ENCODE measurements around the gene ABHD2. TPM values are rescaled to one million over a fixed set of nuclear protein-coding genes. Genes with fewer than 3 reads are reported as not detected.

The ABHD2 gene
- total RNA-seq, 1 experiment from 2014 or later: 29.7 TPM

DNA sequence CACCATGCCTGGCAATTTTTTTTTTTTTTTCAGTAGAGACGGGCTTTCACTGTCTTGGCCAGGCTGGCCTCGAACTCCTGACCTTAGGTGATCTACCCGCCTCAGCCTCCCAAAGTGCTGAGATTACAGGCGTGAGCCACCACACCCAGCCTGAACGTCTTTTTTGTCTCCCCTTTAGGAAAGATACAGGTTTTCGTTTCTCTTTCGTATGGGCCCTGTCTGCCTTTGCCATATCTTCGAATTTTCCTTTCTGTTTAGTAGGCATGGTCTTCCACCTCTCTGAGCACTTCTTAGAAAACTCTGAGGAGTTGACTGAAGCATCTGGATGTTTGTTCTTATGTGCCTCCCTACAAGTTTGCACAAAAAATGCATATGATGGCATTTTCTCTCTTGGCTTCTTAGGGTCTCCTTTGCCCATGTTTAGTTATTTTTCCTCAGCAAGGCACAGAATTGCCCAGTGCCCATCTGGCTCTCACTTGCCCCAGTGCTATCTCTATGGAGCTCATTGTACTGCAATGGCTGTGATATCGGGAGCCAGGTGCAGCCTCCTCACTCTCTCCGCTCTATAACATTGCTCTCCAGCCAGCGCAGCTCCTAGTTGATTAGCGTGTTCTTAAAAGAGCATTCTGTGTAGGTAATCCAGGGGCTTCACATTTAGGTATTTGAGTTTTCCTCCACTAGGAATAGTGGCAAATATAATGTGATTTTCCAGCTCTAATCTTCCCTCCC is 48.0 kb downstream of the ABHD2 start:
- no peak overlapping the region; the same call in 1 of the 2 replicates for H3K27ac Mint-ChIP-seq
- H3K36me3 Mint-ChIP-seq: no peaks in the 10 kb centered on the region
- no peaks in the 10 kb centered on the region; the same call in 1 of the 2 replicates for H3K4me1 Mint-ChIP-seq
- no peaks in the 10 kb centered on the region for H3K27me3 Mint-ChIP-seq (ENCODE audit: low read depth)
- no peak for ATAC-seq
- ChIA-PET POLR2A (no interaction called here), CTCF (interaction anchor here (1.0 to 1.3 kb wide), 2 partner anchors 13 to 42 kb away, joined by 3 read pairs; no protein-coding TSS in a partner anchor)
- no peak for TF ChIP-seq ZNF396 (CRISPR knock-in tag; IDR thresholded peaks at IDR 0.05; ENCODE audit: borderline replicate concordance)
- no peak for TF ChIP-seq IRF2 (CRISPR knock-in tag; IDR thresholded peaks at IDR 0.05; ENCODE audit: borderline replicate concordance, low read depth)
- no peak for TF ChIP-seq NR2C2 (CRISPR knock-in tag; IDR thresholded peaks at IDR 0.05)
- TF ChIP-seq MXD4 (CRISPR knock-in tag; IDR thresholded peaks at IDR 0.05; ENCODE audit: borderline replicate concordance): no peak
- TF ChIP-seq, protein P1, sequence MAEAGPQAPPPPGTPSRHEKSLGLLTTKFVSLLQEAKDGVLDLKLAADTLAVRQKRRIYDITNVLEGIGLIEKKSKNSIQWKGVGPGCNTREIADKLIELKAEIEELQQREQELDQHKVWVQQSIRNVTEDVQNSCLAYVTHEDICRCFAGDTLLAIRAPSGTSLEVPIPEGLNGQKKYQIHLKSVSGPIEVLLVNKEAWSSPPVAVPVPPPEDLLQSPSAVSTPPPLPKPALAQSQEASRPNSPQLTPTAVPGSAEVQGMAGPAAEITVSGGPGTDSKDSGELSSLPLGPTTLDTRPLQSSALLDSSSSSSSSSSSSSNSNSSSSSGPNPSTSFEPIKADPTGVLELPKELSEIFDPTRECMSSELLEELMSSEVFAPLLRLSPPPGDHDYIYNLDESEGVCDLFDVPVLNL (CRISPR knock-in tag; IDR thresholded peaks at IDR 0.05; ENCODE audit: borderline replicate concordance, low read depth): no peak
- TF ChIP-seq, protein P2, sequence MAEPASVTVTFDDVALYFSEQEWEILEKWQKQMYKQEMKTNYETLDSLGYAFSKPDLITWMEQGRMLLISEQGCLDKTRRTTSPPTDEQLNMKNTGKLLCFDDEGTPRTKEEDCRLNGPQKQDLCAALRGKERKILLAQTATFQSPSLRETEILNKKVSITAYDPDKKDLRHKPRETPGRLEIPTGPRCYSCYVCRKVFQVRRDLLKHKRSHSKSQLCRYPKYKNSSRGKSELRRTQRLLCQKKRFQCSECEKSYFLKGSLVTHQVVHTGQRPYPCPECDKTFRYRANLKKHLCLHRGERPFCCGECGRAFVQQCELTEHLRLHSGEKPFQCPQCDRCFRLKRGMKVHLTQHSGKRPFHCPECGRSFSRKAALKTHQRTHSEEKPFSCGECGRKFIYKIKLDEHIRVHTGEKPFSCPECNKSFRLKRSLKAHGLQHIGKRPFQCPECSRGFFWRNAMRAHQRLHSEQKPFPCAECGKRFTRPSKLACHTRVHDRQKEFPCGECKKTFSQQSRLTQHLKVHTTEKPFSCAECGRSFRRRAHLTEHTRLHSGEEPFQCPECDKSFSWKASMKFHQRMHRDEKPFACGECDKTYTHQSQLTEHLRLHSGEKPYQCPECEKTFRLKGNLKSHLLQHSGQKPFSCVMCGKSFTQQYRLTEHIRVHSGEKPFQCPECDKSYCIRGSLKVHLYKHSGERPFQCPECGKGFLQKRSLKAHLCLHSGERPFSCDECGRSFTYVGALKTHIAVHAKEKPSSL (CRISPR knock-in tag; conservative IDR thresholded peaks at IDR 0.05): no peak
- TF ChIP-seq, protein P3, sequence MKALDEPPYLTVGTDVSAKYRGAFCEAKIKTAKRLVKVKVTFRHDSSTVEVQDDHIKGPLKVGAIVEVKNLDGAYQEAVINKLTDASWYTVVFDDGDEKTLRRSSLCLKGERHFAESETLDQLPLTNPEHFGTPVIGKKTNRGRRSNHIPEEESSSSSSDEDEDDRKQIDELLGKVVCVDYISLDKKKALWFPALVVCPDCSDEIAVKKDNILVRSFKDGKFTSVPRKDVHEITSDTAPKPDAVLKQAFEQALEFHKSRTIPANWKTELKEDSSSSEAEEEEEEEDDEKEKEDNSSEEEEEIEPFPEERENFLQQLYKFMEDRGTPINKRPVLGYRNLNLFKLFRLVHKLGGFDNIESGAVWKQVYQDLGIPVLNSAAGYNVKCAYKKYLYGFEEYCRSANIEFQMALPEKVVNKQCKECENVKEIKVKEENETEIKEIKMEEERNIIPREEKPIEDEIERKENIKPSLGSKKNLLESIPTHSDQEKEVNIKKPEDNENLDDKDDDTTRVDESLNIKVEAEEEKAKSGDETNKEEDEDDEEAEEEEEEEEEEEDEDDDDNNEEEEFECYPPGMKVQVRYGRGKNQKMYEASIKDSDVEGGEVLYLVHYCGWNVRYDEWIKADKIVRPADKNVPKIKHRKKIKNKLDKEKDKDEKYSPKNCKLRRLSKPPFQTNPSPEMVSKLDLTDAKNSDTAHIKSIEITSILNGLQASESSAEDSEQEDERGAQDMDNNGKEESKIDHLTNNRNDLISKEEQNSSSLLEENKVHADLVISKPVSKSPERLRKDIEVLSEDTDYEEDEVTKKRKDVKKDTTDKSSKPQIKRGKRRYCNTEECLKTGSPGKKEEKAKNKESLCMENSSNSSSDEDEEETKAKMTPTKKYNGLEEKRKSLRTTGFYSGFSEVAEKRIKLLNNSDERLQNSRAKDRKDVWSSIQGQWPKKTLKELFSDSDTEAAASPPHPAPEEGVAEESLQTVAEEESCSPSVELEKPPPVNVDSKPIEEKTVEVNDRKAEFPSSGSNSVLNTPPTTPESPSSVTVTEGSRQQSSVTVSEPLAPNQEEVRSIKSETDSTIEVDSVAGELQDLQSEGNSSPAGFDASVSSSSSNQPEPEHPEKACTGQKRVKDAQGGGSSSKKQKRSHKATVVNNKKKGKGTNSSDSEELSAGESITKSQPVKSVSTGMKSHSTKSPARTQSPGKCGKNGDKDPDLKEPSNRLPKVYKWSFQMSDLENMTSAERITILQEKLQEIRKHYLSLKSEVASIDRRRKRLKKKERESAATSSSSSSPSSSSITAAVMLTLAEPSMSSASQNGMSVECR (CRISPR knock-in tag; IDR thresholded peaks at IDR 0.05; ENCODE audit: borderline replicate concordance): no peak
- no peak for TF ChIP-seq PRRX2 (CRISPR knock-in tag; IDR thresholded peaks at IDR 0.05)
- no peak for TF ChIP-seq NFATC4 (CRISPR knock-in tag; IDR thresholded peaks at IDR 0.05)
- TF ChIP-seq, protein P4, sequence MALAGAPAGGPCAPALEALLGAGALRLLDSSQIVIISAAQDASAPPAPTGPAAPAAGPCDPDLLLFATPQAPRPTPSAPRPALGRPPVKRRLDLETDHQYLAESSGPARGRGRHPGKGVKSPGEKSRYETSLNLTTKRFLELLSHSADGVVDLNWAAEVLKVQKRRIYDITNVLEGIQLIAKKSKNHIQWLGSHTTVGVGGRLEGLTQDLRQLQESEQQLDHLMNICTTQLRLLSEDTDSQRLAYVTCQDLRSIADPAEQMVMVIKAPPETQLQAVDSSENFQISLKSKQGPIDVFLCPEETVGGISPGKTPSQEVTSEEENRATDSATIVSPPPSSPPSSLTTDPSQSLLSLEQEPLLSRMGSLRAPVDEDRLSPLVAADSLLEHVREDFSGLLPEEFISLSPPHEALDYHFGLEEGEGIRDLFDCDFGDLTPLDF (CRISPR knock-in tag; IDR thresholded peaks at IDR 0.05): no peak
- no peak for TF ChIP-seq HMGA2 (CRISPR knock-in tag; IDR thresholded peaks at IDR 0.05)
- TF ChIP-seq TCF7 (CRISPR knock-in tag; IDR thresholded peaks at IDR 0.05; ENCODE audit: low read depth): no peak
- no peak for TF ChIP-seq ESRRA (CRISPR knock-in tag; IDR thresholded peaks at IDR 0.05; ENCODE audit: borderline replicate concordance)
- H3K4me3 Mint-ChIP-seq: no peak overlapping the region
- no peaks in the 10 kb centered on the region for H3K9me3 Mint-ChIP-seq
- no peak for DNase-seq (ENCODE audit: low spot score)
